HEK293T (cell line): Measurements from ENCODE around the gene COL4A3.
A peak's percentile ranks its signal among the peaks of the same experiment; 100 is the strongest.

Experiments used
- CTCF ChIA-PET: fragments of 350-600 bp; formaldehyde crosslinking; extraction: SDS; loops from one replicate; lab custom pipeline; 2021; ENCODE audit warnings: antibody characterized with exemption, inconsistent platforms; lab: Yijun Ruan, JAX
- POLR2A ChIA-PET: fragments of 350-600 bp; formaldehyde crosslinking; extraction: SDS; loops from one replicate; lab custom pipeline; 2020; ENCODE audit warnings: antibody characterized with exemption, inconsistent platforms; lab: Yijun Ruan, JAX
- DNase-seq: peaks from one replicate; pipeline ENCODE4 v3.0.0; 2012; ENCODE audit warnings: mixed read lengths; ENCODE audit errors: extremely low spot score
- ARNT ChIP-seq: fragments of 450-650 bp; IDR thresholded peaks from 2 replicates; pipeline ENCODE4 v1.6.1; 2017; ENCODE audit warnings: mild to moderate bottlenecking
- BHLHE40 ChIP-seq: fragments of 450-650 bp; IDR thresholded peaks from 2 replicates; pipeline ENCODE4 v1.6.1; 2016; ENCODE audit warnings: mild to moderate bottlenecking, moderate library complexity, borderline replicate concordance
- CTBP1 ChIP-seq: fragments of 450-650 bp; IDR thresholded peaks from 2 replicates; pipeline ENCODE4 v1.6.1; 2016; ENCODE audit warnings: borderline replicate concordance
- ELF4 ChIP-seq: fragments of 450-650 bp; IDR thresholded peaks from 2 replicates; pipeline ENCODE4 v1.6.1; 2017; ENCODE audit warnings: antibody characterized with exemption
- FOXA1 ChIP-seq: fragments of 450-650 bp; IDR thresholded peaks from 2 replicates; pipeline ENCODE4 v1.6.1; 2016; ENCODE audit warnings: mild to moderate bottlenecking
- FOXK2 ChIP-seq: fragments of 450-650 bp; IDR thresholded peaks from 2 replicates; pipeline ENCODE4 v1.6.1; 2016; ENCODE audit warnings: mild to moderate bottlenecking
- FOXM1 ChIP-seq: fragments of 450-650 bp; IDR thresholded peaks from 2 replicates; pipeline ENCODE4 v1.6.1; 2017; ENCODE audit warnings: mild to moderate bottlenecking, borderline replicate concordance
- HDGF ChIP-seq: fragments of 450-650 bp; IDR thresholded peaks from 2 replicates; pipeline ENCODE4 v1.6.1; 2017; ENCODE audit warnings: antibody characterized with exemption, borderline replicate concordance
- L3MBTL2 ChIP-seq: fragments of 450-650 bp; conservative IDR thresholded peaks from 2 replicates; pipeline ENCODE4 v1.6.1; 2016; ENCODE audit warnings: mild to moderate bottlenecking
- LEF1 ChIP-seq: fragments of 450-650 bp; IDR thresholded peaks from 2 replicates; pipeline ENCODE4 v1.6.1; 2017; ENCODE audit warnings: mild to moderate bottlenecking, borderline replicate concordance
- NFRKB ChIP-seq: fragments of 450-650 bp; IDR thresholded peaks from 2 replicates; pipeline ENCODE4 v1.6.1; 2016; ENCODE audit warnings: mild to moderate bottlenecking, moderate library complexity
- SP1 ChIP-seq: fragments of 450-650 bp; IDR thresholded peaks from 2 replicates; pipeline ENCODE4 v1.6.1; 2017
- SUZ12 ChIP-seq: fragments of 450-650 bp; IDR thresholded peaks from 2 replicates; pipeline ENCODE4 v1.6.1; 2016; ENCODE audit warnings: mild to moderate bottlenecking
- TARDBP ChIP-seq: fragments of 450-650 bp; IDR thresholded peaks from 2 replicates; pipeline ENCODE4 v1.6.1; 2016
- ZNF384 ChIP-seq: fragments of 450-650 bp; IDR thresholded peaks from 2 replicates; pipeline ENCODE4 v1.6.1; 2016
- TF ChIP-seq, protein P1 (sequence below): fragments of 450-650 bp; IDR thresholded peaks from 2 replicates; pipeline ENCODE4 v1.6.1; 2016

Gene COL4A3

GRCh38 chr2:227153307-227153706, 11.1 kb upstream of the COL4A3 start:
- TF ChIP-seq L3MBTL2, result no peak
- TF ChIP-seq TARDBP, result no peak
- no peak for TF ChIP-seq SP1
- no peak for TF ChIP-seq ARNT
- TF ChIP-seq, protein P1, sequence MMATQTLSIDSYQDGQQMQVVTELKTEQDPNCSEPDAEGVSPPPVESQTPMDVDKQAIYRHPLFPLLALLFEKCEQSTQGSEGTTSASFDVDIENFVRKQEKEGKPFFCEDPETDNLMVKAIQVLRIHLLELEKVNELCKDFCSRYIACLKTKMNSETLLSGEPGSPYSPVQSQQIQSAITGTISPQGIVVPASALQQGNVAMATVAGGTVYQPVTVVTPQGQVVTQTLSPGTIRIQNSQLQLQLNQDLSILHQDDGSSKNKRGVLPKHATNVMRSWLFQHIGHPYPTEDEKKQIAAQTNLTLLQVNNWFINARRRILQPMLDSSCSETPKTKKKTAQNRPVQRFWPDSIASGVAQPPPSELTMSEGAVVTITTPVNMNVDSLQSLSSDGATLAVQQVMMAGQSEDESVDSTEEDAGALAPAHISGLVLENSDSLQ, result no peak
- no peak for TF ChIP-seq ZNF384
- no peak for TF ChIP-seq FOXK2
- TF ChIP-seq CTBP1, result no peak
- no peak for TF ChIP-seq BHLHE40
- no peak for TF ChIP-seq LEF1
- TF ChIP-seq ELF4, result no peak
- no peak for TF ChIP-seq FOXM1
- TF ChIP-seq HDGF, result no peak
- no peak for TF ChIP-seq FOXA1
- no peak for TF ChIP-seq SUZ12
- no peak for TF ChIP-seq NFRKB
- no peak for DNase-seq
- ChIA-PET POLR2A (no interaction called here), CTCF (no interaction called here)

GRCh38 chr2:227153758-227154486, 10.5 kb upstream of the COL4A3 start:
- no peak for DNase-seq
- TF ChIP-seq ZNF384 (no peak), FOXM1 (no peak), BHLHE40 (no peak), ELF4 (no peak)
- ChIA-PET POLR2A (no interaction called here), CTCF (interaction anchor here (1.1 kb wide), 1 partner anchor 23 kb away, joined by 3 read pairs; no protein-coding TSS in a partner anchor)

DNA sequence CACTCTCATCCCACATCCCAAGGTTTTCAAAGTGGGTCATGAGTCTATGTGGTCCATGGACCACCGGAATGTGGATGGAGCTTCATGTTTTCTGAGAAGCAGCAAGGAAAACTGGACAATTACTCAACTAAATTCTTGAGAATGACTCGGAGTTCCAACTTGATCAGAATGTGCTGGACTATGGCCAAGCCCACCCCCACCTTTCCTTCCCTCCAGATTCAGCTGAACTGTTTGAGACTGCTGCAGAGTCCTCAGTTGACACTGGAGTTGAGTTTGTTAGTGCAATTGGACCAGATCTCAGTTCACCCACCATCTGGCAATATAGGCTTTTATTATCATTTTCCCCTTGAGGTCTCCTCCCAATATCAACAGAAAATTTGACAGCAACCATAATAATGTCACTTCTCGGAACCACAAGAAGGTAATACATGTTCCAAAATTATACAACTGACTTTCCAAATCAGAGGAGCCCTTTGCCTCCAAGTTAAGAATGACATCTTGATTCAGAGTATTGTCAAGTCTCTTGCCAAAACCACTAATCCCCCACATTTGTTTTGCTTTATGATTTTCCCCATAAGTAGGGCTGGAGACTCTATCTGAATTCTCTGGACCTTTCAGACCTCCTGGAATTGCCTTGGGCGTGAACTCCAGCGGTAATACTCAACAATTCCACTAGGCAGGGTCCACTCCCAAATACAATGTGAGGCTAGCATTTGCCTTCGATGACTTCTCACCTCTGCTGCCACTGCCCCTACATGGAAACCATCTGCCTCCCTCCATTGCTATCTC, 9.2 kb upstream of the COL4A3 start:
- no peak for TF ChIP-seq ZNF384
- TF ChIP-seq CTBP1, result no peak
- no peak for TF ChIP-seq SP1
- TF ChIP-seq, protein P1, result no peak
- TF ChIP-seq FOXK2, result no peak
- no peak for TF ChIP-seq ELF4
- no peak for TF ChIP-seq NFRKB
- no peak for TF ChIP-seq FOXA1
- no peak for TF ChIP-seq TARDBP
- no peak for TF ChIP-seq BHLHE40
- no peak for TF ChIP-seq HDGF
- TF ChIP-seq SUZ12, result no peak
- no peak for TF ChIP-seq LEF1
- CTCF ChIA-PET, result interaction anchor here (1.1 kb wide), 1 partner anchor 25 kb away, joined by 3 read pairs; no protein-coding TSS in a partner anchor
- POLR2A ChIA-PET, result no interaction called here

GRCh38 chr2:227160164-227160563, 4.3 kb upstream of the COL4A3 start:
- ChIA-PET CTCF (interaction anchor here (0.7 kb wide), 1 partner anchor 79 kb away, joined by 3 read pairs; no protein-coding TSS in a partner anchor), POLR2A (no interaction called here)
- DNase-seq, result no peak
- TF ChIP-seq HDGF, result no peak
- no peak for TF ChIP-seq ARNT
- peak; percentile 46; the same call in 1 of the 2 replicates for TF ChIP-seq L3MBTL2
- no peak for TF ChIP-seq SUZ12

More for the DNA sequence above, 9.2 kb upstream of the COL4A3 start:
- DNase-seq, result no peak

GRCh38 chr2:227161947-227162346, 2.5 kb upstream of the COL4A3 start:
- ChIA-PET POLR2A (no interaction called here), CTCF (no interaction called here)
- TF ChIP-seq SUZ12, result no peak
- DNase-seq, result no peak

DNA sequence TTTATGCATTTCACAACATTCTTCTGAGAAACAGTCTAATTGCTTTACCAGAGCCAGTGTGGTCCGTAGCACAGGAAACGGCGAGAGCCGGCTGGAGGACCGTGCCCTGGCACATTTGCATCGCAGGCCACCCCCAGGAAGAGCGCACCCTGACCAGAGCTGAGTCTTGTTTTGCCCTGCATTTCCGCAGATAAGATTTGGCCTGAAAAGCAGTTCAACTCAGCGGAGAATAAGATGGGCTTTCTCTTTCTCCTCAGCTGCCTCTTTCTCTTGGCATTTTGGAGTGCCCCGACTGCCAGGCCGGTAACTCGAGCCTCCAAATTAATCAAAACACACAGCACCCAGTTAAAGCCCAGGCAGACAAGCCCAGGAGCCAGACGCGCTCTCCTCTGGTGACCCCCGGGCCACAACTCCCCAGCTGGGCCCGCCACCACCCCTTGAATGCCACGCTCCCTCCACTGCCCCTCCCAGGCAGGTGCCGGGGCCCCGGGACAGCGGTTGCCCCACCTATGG, 883 bp upstream of the COL4A3 start:
- TF ChIP-seq HDGF, result no peak
- no peak for TF ChIP-seq FOXM1
- TF ChIP-seq, protein P1, result no peak
- TF ChIP-seq SUZ12, result no peak
- TF ChIP-seq ELF4, result no peak
- no peak for TF ChIP-seq NFRKB
- no peak for TF ChIP-seq CTBP1
- no peak for TF ChIP-seq L3MBTL2
- no peak for TF ChIP-seq SP1
- TF ChIP-seq ARNT, result no peak
- no peak for TF ChIP-seq FOXA1
- TF ChIP-seq BHLHE40, result no peak
- TF ChIP-seq TARDBP, result no peak
- TF ChIP-seq FOXK2, result no peak
- TF ChIP-seq LEF1, result no peak
- TF ChIP-seq ZNF384, result no peak
- POLR2A ChIA-PET, result no interaction called here
- CTCF ChIA-PET, result no interaction called here
- no peak for DNase-seq
